GM12878 (cell line): ENCODE results near the gene GAK. TPM values are rescaled to one million over a fixed set of nuclear protein-coding genes. Genes with fewer than 3 reads are reported as not detected.

Source experiments
- ATAC-seq: fragments of 200-7000 bp; cut with Tn5 transposase; 3 replicates; pipeline ENCODE4 v1.9.1; 2020; ENCODE audit warnings: mild to moderate bottlenecking, moderate library complexity
- BruUV-seq: library from RNA; stranded (reverse); fragments of 400-500 nt; replicated peaks from 2 replicates; lab custom pipeline; 2021; lab: Mats Ljungman, UMichigan
- CTCF ChIA-PET: fragments of 300-600 bp; sonication (Branson Sonifier 250); formaldehyde crosslinking; extraction: SDS; loops from one replicate; lab custom pipeline; 2021; ENCODE audit warnings: inconsistent platforms; lab: Yijun Ruan, JAX
- POLR2A ChIA-PET: fragments of 350-600 bp; formaldehyde crosslinking; extraction: SDS; loops from one replicate; lab custom pipeline; 2021; ENCODE audit warnings: inconsistent platforms; lab: Charles Lee
- RAD21 ChIA-PET: fragments of 300-600 bp; sonication (Branson Sonifier 250); formaldehyde crosslinking; loops from one replicate; lab custom pipeline; 2023; ENCODE audit warnings: antibody characterized with exemption; ENCODE audit not compliant: unreplicated experiment; lab: Charles Lee
- SMC1A ChIA-PET: fragments of 300-600 bp; sonication (Branson Sonifier 250); formaldehyde crosslinking; loops from one replicate; lab custom pipeline; 2023; ENCODE audit not compliant: unreplicated experiment, uncharacterized antibody; lab: Charles Lee
- DNase-seq: peaks from one replicate; pipeline ENCODE4 v3.0.0-alpha.2; 2011; ENCODE audit warnings: low read depth, low spot score
- FAIRE-seq: peaks from 3 replicates; lab custom pipeline; 2011; peaks lifted over from hg19 to GRCh38; lab: Jason Lieb, UNC
- H2AFZ ChIP-seq: 2 replicates; pipeline ENCODE4 v1.6.0; 2011; ENCODE audit warnings: low read depth, low read length, control low read depth; ENCODE audit not compliant: control insufficient read depth
- H3K27ac ChIP-seq: 2 replicates; pipeline ENCODE4 v1.5.1; 2011; ENCODE audit warnings: control low read depth; ENCODE audit not compliant: control insufficient read depth, insufficient read depth
- H3K27me3 ChIP-seq, 2 experiments: replicated peaks in 1 of 2; 2 replicates each; pipeline versions ENCODE4 v1.6.0 to v1.6.1; 2011; ENCODE audit warnings: low read length in 1 of 2; ENCODE audit not compliant: control insufficient read depth in 2 of 2, insufficient read depth in 2 of 2
- H3K36me3 ChIP-seq, 2 experiments: 2 replicates each; pipeline ENCODE4 v1.5.1; 2011; ENCODE audit warnings: low read length in 1 of 2; ENCODE audit not compliant: control insufficient read depth in 2 of 2, insufficient read depth in 2 of 2
- H3K4me1 ChIP-seq: 2 replicates; pipeline ENCODE4 v1.6.1; 2011; ENCODE audit warnings: mild to moderate bottlenecking, low read length, moderate library complexity, mixed read lengths; ENCODE audit not compliant: control insufficient read depth, insufficient read depth
- H3K4me2 ChIP-seq: 2 replicates; pipeline ENCODE4 v1.6.0; 2011; ENCODE audit warnings: control low read depth; ENCODE audit not compliant: control insufficient read depth, insufficient read depth
- H3K4me3 ChIP-seq: fragments of 200-600 bp; sonication (generic); 2 replicates; pipeline ENCODE4 v1.5.1; 2016
- H3K79me2 ChIP-seq: 2 replicates; pipeline ENCODE4 v1.6.0; 2011; ENCODE audit warnings: low read length; ENCODE audit not compliant: control insufficient read depth, insufficient read depth
- H3K9ac ChIP-seq: 2 replicates; pipeline ENCODE4 v1.8.0; 2011; ENCODE audit warnings: low read length, control low read depth, mixed read lengths; ENCODE audit not compliant: control insufficient read depth, insufficient read depth
- H3K9me3 ChIP-seq: replicated peaks from 3 replicates; pipeline ENCODE4 v1.5.1; 2011; ENCODE audit warnings: mild to moderate bottlenecking, low read length; ENCODE audit not compliant: control insufficient read depth, insufficient read depth
- H4K20me1 ChIP-seq: 2 replicates; pipeline ENCODE4 v1.6.0; 2011; ENCODE audit not compliant: control insufficient read depth, insufficient read depth
- ESRRA ChIP-seq: IDR thresholded peaks from 2 replicates; pipeline ENCODE4 v1.6.1; 2012; ENCODE audit warnings: mild to moderate bottlenecking, low read length, improper control_type of control experiment
- EZH2 ChIP-seq: IDR thresholded peaks from 2 replicates; pipeline ENCODE4 v1.6.1; 2012; ENCODE audit warnings: low read depth, mild to moderate bottlenecking, control low read depth, inconsistent platforms, low read length, borderline replicate concordance; ENCODE audit not compliant: control insufficient read depth
- SREBF1 ChIP-seq: IDR thresholded peaks from 2 replicates; pipeline ENCODE4 v1.6.1; 2012; ENCODE audit warnings: mild to moderate bottlenecking, low read length
- ZNF207 ChIP-seq: fragments of 450-650 bp; IDR thresholded peaks from 2 replicates; pipeline ENCODE4 v1.6.1; 2014; ENCODE audit warnings: antibody characterized with exemption, mild to moderate bottlenecking, borderline replicate concordance
- WGBS: methylation state at CpG from one replicate; pipeline ENCODE4 v1.1.6; 2016; ENCODE audit warnings: low lambda C conversion rate; ENCODE audit not compliant: insufficient replicate concordance, insufficient coverage; ENCODE audit errors: missing lambda C conversion rate; 5-methylcytosine and 5-hydroxymethylcytosine counted together
- in situ Hi-C: fragments of 300-500 bp; cut with MboI; formaldehyde crosslinking; loops from 9 replicates; pipeline ENCODE4 v1.14.3; 2018; ENCODE audit warnings: mixed read lengths
- intact Hi-C: fragments of 100-400 bp; cut with micrococcal nuclease; formaldehyde crosslinking; loops from one replicate; pipeline ENCODE4 v1.14.2; 2022; ENCODE audit not compliant: unreplicated experiment
- polyA plus RNA-seq, 11 experiments: library from polyadenylated mRNA; depleted of rRNA in 4 of 11; unstranded in 6 of 11; stranded (reverse) in 5 of 11; fragments of >200 nt; fragmentation: Nextera tagmentation in 4 of 11; fragmentation: Illumina TruSeq in 1 of 11; extraction: Ambion mirVana in 4 of 11; extraction: Trizol in 1 of 11; gene quantifications; 1 replicate in 1 of 11; 2 replicates in 10 of 11; pipeline versions ENCODE4 v1.2.1 to v1.2.3, GENCODE V29; 2011 to 2016; ENCODE audit warnings: inconsistent platforms in 2 of 11, missing spikeins in 2 of 11, low read depth in 1 of 11
- total RNA-seq, 4 experiments: library from RNA; depleted of rRNA in 3 of 4; stranded (reverse); fragments of >200 nt in 3 of 4; fragmentation: Illumina TruSeq in 1 of 4; extraction: Trizol in 1 of 4; gene quantifications; 2 replicates each; pipeline versions ENCODE4 v1.2.1 to v1.2.3, GENCODE V29; 2013 to 2021
- TF ChIP-seq, protein P1 (sequence below): fragments of 450-650 bp; formaldehyde crosslinking; IDR thresholded peaks from 2 replicates; pipeline ENCODE4 v1.4.0; 2020; ENCODE audit warnings: mild to moderate bottlenecking, moderate library complexity
- TF ChIP-seq, protein P2 (sequence below): fragments of 450-650 bp; formaldehyde crosslinking; IDR thresholded peaks from 2 replicates; pipeline ENCODE4 v1.4.0; 2022; ENCODE audit warnings: mild to moderate bottlenecking, moderate library complexity
- TF ChIP-seq, protein P3 (sequence below): IDR thresholded peaks from 2 replicates; pipeline ENCODE4 v1.6.1; 2012; ENCODE audit warnings: low read depth, low read length, improper control_type of control experiment
- TF ChIP-seq, protein P4 (sequence below): fragments of 450-650 bp; IDR thresholded peaks from 2 replicates; pipeline ENCODE4 v1.6.1; 2017; ENCODE audit warnings: mild to moderate bottlenecking, moderate library complexity

The GAK gene
- total and polyA plus RNA-seq, 10 of the 15 experiments (the other 5 are each of a cell fraction or from before 2014, with no cell fraction given): 0.82 to 127 (median 53.8) TPM

DNA sequence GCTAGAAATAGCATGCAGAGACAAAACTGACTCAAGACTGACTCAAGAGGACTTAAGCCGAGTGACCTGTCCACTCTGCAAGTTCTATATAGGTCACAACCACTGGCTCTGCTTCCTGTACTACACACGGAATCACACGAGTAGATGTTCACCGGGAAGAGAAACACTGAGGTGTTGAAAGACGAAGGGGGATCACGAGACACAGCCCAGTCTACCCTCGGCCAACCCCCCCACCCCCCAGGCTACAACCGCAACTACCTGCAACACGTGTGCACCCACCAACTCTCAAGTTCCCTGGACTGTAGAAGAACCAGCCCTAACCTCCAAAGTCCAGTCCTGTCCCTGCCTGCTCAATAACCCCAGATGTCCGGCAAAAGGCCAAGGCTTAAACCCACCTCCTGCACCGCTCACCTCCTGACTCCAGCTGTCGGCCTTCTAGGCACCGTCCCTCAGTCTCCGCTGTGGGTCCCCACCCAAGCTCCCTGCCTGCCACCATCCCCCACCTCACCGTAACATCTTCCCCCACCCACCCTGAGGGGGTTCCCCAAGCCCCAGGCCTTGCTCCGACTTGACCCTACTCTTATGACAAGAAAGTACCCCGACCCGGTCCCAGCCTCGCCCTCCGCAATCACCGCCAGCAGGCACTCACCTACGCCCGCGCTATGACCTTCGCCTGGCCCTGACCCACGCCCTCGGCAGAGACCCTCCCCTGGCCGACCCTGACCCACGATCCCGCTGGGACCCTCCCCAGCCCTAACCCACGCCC is 739 bp downstream of the GAK start:
- RAD21 ChIA-PET: interaction anchor here (1.2 to 8.6 kb wide), 5 partner anchors 8 to 416 kb away, joined by 3 to 48 read pairs (median 3); partner anchors contain the start of genes IDUA and UVSSA
- CTCF ChIA-PET: interaction anchor here (1.3 to 1.5 kb wide), 3 partner anchors 9 to 55 kb away, joined by 5 to 6 read pairs (median 6); partner anchors contain the start of gene IDUA
- Histone ChIP-seq H3K27me3 (no peaks in the 10 kb centered on the region), H3K9me3 (no peaks in the 10 kb centered on the region), H3K4me1 (peaks cover 21% of the 10 kb centered on the region), H4K20me1 (peaks cover 12% of the 10 kb centered on the region; the same call in 1 of the 2 replicates), H2AFZ (no peak overlapping the region; the same call in 1 of the 2 replicates), H3K9ac (peak overlapping the region; percentile 89), H3K27ac (peak overlapping the region; percentile 90), H3K79me2 (peaks cover 45% of the 10 kb centered on the region), H3K36me3 (peaks cover 0 to under 1% of the 10 kb centered on the region in 2 experiments; a peak in 2 of 4 replicates), H3K4me3 (peak overlapping the region; percentile 81), H3K4me2 (peak overlapping the region; percentile 85)
- TSS peak; percentile 82 for BruUV-seq
- in situ Hi-C loops: no loop called here
- intact Hi-C loops: loop anchor here (10.0 kb wide), 1 partner anchor 257 kb away; the partner anchor contains the start of genes ATP5ME and MYL5
- POLR2A ChIA-PET: interaction anchor here (0.7 to 1.9 kb wide), 5 partner anchors 8 to 150 kb away, joined by 3 to 15 read pairs (median 6); no protein-coding TSS in a partner anchor
- peak; percentile 22 for ATAC-seq
- peak; percentile 18 for FAIRE-seq
- 7% methylated on average over 22 of the region's 31 CpGs for WGBS
- no peak for DNase-seq
- SMC1A ChIA-PET: interaction anchor here (0.9 to 1.1 kb wide), 2 partner anchors 10 to 55 kb away, joined by 3 read pairs; partner anchors contain the start of gene IDUA
- TF ChIP-seq EZH2: no peak
- TF ChIP-seq, protein P1, sequence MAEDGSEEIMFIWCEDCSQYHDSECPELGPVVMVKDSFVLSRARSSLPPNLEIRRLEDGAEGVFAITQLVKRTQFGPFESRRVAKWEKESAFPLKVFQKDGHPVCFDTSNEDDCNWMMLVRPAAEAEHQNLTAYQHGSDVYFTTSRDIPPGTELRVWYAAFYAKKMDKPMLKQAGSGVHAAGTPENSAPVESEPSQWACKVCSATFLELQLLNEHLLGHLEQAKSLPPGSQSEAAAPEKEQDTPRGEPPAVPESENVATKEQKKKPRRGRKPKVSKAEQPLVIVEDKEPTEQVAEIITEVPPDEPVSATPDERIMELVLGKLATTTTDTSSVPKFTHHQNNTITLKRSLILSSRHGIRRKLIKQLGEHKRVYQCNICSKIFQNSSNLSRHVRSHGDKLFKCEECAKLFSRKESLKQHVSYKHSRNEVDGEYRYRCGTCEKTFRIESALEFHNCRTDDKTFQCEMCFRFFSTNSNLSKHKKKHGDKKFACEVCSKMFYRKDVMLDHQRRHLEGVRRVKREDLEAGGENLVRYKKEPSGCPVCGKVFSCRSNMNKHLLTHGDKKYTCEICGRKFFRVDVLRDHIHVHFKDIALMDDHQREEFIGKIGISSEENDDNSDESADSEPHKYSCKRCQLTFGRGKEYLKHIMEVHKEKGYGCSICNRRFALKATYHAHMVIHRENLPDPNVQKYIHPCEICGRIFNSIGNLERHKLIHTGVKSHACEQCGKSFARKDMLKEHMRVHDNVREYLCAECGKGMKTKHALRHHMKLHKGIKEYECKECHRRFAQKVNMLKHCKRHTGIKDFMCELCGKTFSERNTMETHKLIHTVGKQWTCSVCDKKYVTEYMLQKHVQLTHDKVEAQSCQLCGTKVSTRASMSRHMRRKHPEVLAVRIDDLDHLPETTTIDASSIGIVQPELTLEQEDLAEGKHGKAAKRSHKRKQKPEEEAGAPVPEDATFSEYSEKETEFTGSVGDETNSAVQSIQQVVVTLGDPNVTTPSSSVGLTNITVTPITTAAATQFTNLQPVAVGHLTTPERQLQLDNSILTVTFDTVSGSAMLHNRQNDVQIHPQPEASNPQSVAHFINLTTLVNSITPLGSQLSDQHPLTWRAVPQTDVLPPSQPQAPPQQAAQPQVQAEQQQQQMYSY (CRISPR knock-in tag): no peak
- TF ChIP-seq, protein P2, sequence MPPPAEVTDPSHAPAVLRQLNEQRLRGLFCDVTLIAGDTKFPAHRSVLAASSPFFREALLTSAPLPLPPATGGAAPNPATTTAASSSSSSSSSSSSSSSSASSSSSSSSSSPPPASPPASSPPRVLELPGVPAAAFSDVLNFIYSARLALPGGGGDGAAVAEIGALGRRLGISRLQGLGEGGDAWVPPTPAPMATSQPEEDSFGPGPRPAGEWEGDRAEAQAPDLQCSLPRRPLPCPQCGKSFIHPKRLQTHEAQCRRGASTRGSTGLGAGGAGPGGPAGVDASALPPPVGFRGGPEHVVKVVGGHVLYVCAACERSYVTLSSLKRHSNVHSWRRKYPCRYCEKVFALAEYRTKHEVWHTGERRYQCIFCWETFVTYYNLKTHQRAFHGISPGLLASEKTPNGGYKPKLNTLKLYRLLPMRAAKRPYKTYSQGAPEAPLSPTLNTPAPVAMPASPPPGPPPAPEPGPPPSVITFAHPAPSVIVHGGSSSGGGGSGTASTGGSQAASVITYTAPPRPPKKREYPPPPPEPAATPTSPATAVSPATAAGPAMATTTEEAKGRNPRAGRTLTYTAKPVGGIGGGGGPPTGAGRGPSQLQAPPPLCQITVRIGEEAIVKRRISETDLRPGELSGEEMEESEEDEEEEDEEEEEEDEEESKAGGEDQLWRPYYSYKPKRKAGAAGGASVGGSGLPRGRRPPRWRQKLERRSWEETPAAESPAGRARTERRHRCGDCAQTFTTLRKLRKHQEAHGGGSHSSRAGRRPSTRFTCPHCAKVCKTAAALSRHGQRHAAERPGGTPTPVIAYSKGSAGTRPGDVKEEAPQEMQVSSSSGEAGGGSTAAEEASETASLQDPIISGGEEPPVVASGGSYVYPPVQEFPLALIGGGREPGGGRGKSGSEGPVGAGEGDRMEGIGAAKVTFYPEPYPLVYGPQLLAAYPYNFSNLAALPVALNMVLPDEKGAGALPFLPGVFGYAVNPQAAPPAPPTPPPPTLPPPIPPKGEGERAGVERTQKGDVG: no peak
- TF ChIP-seq ZNF207: no peak
- TF ChIP-seq SREBF1: no peak
- TF ChIP-seq, protein P3, sequence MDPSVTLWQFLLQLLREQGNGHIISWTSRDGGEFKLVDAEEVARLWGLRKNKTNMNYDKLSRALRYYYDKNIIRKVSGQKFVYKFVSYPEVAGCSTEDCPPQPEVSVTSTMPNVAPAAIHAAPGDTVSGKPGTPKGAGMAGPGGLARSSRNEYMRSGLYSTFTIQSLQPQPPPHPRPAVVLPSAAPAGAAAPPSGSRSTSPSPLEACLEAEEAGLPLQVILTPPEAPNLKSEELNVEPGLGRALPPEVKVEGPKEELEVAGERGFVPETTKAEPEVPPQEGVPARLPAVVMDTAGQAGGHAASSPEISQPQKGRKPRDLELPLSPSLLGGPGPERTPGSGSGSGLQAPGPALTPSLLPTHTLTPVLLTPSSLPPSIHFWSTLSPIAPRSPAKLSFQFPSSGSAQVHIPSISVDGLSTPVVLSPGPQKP: no peak
- TF ChIP-seq, protein P4, sequence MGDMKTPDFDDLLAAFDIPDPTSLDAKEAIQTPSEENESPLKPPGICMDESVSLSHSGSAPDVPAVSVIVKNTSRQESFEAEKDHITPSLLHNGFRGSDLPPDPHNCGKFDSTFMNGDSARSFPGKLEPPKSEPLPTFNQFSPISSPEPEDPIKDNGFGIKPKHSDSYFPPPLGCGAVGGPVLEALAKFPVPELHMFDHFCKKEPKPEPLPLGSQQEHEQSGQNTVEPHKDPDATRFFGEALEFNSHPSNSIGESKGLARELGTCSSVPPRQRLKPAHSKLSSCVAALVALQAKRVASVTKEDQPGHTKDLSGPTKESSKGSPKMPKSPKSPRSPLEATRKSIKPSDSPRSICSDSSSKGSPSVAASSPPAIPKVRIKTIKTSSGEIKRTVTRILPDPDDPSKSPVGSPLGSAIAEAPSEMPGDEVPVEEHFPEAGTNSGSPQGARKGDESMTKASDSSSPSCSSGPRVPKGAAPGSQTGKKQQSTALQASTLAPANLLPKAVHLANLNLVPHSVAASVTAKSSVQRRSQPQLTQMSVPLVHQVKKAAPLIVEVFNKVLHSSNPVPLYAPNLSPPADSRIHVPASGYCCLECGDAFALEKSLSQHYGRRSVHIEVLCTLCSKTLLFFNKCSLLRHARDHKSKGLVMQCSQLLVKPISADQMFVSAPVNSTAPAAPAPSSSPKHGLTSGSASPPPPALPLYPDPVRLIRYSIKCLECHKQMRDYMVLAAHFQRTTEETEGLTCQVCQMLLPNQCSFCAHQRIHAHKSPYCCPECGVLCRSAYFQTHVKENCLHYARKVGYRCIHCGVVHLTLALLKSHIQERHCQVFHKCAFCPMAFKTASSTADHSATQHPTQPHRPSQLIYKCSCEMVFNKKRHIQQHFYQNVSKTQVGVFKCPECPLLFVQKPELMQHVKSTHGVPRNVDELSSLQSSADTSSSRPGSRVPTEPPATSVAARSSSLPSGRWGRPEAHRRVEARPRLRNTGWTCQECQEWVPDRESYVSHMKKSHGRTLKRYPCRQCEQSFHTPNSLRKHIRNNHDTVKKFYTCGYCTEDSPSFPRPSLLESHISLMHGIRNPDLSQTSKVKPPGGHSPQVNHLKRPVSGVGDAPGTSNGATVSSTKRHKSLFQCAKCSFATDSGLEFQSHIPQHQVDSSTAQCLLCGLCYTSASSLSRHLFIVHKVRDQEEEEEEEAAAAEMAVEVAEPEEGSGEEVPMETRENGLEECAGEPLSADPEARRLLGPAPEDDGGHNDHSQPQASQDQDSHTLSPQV: no peak
- TF ChIP-seq ESRRA: no peak
